OCI-LY3 (cell line): ENCODE results near the gene SLC36A3.

Source experiments
- H2AFZ ChIP-seq: fragments of 200-600, 300-600 bp; shearing (Covaris generic); 2 replicates; pipeline ENCODE4 v1.6.0; 2014; ENCODE audit warnings: antibody characterized with exemption, low read depth, low read length
- H3K27ac ChIP-seq: fragments of 200-600, 300-600 bp; sonication (generic); 2 replicates; pipeline ENCODE4 v1.5.1; 2014; ENCODE audit warnings: mild to moderate bottlenecking, low read length, moderate library complexity, mixed read lengths
- H3K27me3 ChIP-seq: fragments of 200-600, 300-600 bp; sonication (generic); 2 replicates; pipeline ENCODE4 v1.6.1; 2014; ENCODE audit warnings: low read depth, low read length, mixed read lengths
- H3K36me3 ChIP-seq: fragments of 200-600, 300-600 bp; sonication (generic); replicated peaks from 2 replicates; pipeline ENCODE3; 2014; ENCODE audit warnings: low read depth, low read length, mixed read lengths
- H3K4me1 ChIP-seq: fragments of 300-600, 200-600 bp; sonication (generic); 2 replicates; pipeline ENCODE4 v1.6.1; 2014; ENCODE audit warnings: low read length, mixed read lengths
- H3K4me2 ChIP-seq: fragments of 200-600, 300-600 bp; sonication (generic); 2 replicates; pipeline ENCODE4 v1.6.1; 2014; ENCODE audit warnings: low read length, mixed read lengths
- H3K4me3 ChIP-seq: fragments of 300-600, 200-600 bp; sonication (generic); 2 replicates; pipeline ENCODE4 v1.5.1; 2014; ENCODE audit warnings: antibody characterized with exemption, mild to moderate bottlenecking, low read length, moderate library complexity
- H3K79me2 ChIP-seq: fragments of 300-600, 200-600 bp; shearing (Covaris generic); 2 replicates; pipeline ENCODE4 v1.6.1; 2014; ENCODE audit warnings: mild to moderate bottlenecking, low read length, mixed read lengths
- H3K9ac ChIP-seq: fragments of 300-600, 200-600 bp; shearing (Covaris generic); 2 replicates; pipeline ENCODE4 v1.6.0; 2014; ENCODE audit warnings: mild to moderate bottlenecking, low read length, moderate library complexity
- H3K9me3 ChIP-seq: fragments of 200-600, 300-600 bp; shearing (Covaris generic); 2 replicates; pipeline ENCODE4 v1.6.1; 2014; ENCODE audit warnings: low read length, mixed read lengths; ENCODE audit not compliant: insufficient read depth
- H4K20me1 ChIP-seq: fragments of 200-600, 300-600 bp; sonication (generic); 2 replicates; pipeline ENCODE4 v1.6.1; 2016; ENCODE audit warnings: low read length, mixed read lengths; ENCODE audit not compliant: insufficient read depth
- CTCF ChIP-seq: fragments of 200-600, 300-600 bp; sonication (generic); IDR thresholded peaks from 2 replicates; pipeline ENCODE4 v1.5.1; 2014; ENCODE audit warnings: antibody characterized with exemption, low read length, low read depth
- EZH2phosphoT487 ChIP-seq: fragments of 200-600 bp; shearing (Covaris generic); IDR thresholded peaks from 2 replicates; pipeline ENCODE4 v1.6.1; 2018; ENCODE audit warnings: antibody characterized with exemption, mixed run types, low read depth

Gene SLC36A3

GRCh38 chr5:151245680-151246219 is 57.8 kb downstream of the SLC36A3 start:
- H3K4me3 ChIP-seq = no peak overlapping the region
- no peaks in the 10 kb centered on the region for H3K36me3 ChIP-seq
- peaks cover 64% of the 10 kb centered on the region for H3K4me1 ChIP-seq
- H2AFZ ChIP-seq = no peak overlapping the region
- H3K9ac ChIP-seq = no peak overlapping the region
- H3K27me3 ChIP-seq = no peaks in the 10 kb centered on the region
- no peaks in the 10 kb centered on the region for H3K9me3 ChIP-seq
- peak overlapping the region; percentile 26 for H3K4me2 ChIP-seq
- no peak overlapping the region for H3K27ac ChIP-seq
- no peaks in the 10 kb centered on the region for H3K79me2 ChIP-seq
- no peaks in the 10 kb centered on the region for H4K20me1 ChIP-seq
- TF ChIP-seq EZH2phosphoT487 = no peak
- no peak for TF ChIP-seq CTCF

GRCh38 chr5:151244206-151244605 is 59.4 kb downstream of the SLC36A3 start:
- TF ChIP-seq EZH2phosphoT487 = no peak
- no peak for TF ChIP-seq CTCF
- Histone ChIP-seq H3K9me3 (no peaks in the 10 kb centered on the region), H3K27ac (peak overlapping the region; percentile 57; the same call in 1 of the 2 replicates), H4K20me1 (no peaks in the 10 kb centered on the region), H3K27me3 (no peaks in the 10 kb centered on the region), H3K4me3 (no peak overlapping the region), H3K36me3 (no peaks in the 10 kb centered on the region), H3K79me2 (no peaks in the 10 kb centered on the region), H3K9ac (no peak overlapping the region), H2AFZ (no peak overlapping the region), H3K4me1 (peaks cover 77% of the 10 kb centered on the region), H3K4me2 (peak overlapping the region; percentile 60; the same call in 1 of the 2 replicates)

GRCh38 chr5:151243564-151243963 is 60.0 kb downstream of the SLC36A3 start:
- Histone ChIP-seq H4K20me1 (no peaks in the 10 kb centered on the region), H3K4me2 (peak overlapping the region; percentile 60), H3K27ac (peak overlapping the region; percentile 57), H3K36me3 (no peaks in the 10 kb centered on the region), H3K9me3 (no peaks in the 10 kb centered on the region), H3K79me2 (no peaks in the 10 kb centered on the region), H3K4me1 (peaks cover 83% of the 10 kb centered on the region), H3K27me3 (no peaks in the 10 kb centered on the region), H3K9ac (peak overlapping the region; percentile 29; the same call in 1 of the 2 replicates), H3K4me3 (peak overlapping the region; percentile 16; the same call in 1 of the 2 replicates), H2AFZ (peak overlapping the region; percentile 62; the same call in 1 of the 2 replicates)
- no peak for TF ChIP-seq EZH2phosphoT487
- no peak for TF ChIP-seq CTCF

DNA sequence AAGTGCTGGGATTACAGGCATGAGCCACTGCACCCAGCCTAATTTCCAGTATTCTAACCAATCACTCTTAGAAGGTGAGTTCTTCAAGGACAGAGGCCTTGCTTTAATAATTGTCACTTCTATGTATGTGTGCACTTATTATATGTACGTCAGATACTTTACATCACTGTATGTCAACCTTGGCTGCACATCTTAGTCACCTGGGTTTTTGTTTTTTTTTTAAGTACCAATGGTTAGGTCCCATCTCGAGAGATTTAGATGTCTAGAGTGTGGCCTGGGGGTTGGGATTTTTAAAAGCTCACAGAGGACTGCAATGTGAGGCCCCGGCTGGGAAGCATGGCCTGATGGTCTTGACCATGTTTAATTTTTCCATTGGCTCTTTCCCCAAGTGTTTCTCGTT is 60.4 kb downstream of the SLC36A3 start:
- Histone ChIP-seq H3K9ac (peak overlapping the region; percentile 29; the same call in 1 of the 2 replicates), H3K27me3 (no peaks in the 10 kb centered on the region), H2AFZ (peak overlapping the region; percentile 62; the same call in 1 of the 2 replicates), H3K79me2 (no peaks in the 10 kb centered on the region), H3K4me3 (peak overlapping the region; percentile 16; the same call in 1 of the 2 replicates), H3K4me1 (peaks cover 85% of the 10 kb centered on the region), H3K9me3 (no peaks in the 10 kb centered on the region), H4K20me1 (no peaks in the 10 kb centered on the region), H3K36me3 (no peaks in the 10 kb centered on the region), H3K27ac (peak overlapping the region; percentile 57), H3K4me2 (peak overlapping the region; percentile 60)
- no peak for TF ChIP-seq CTCF
- TF ChIP-seq EZH2phosphoT487 = no peak
